Dendritic cell treated with granulocyte-macrophage colony-stimulating factor and Interleukin-4, amounts not matched to agents 40 ng/mL and 50 ng/mL, for 4 days (primary cell): ENCODE measurements around the gene ABL1.

Experiments used
- H3K27ac Mint-ChIP-seq: one replicate; pipeline ENCODE4 v1.8.0; 2022; ENCODE audit warnings: mild to moderate bottlenecking, mixed read lengths
- H3K27me3 Mint-ChIP-seq: one replicate; pipeline ENCODE4 v1.8.0; 2022; ENCODE audit warnings: mild to moderate bottlenecking, mixed read lengths
- H3K36me3 Mint-ChIP-seq: one replicate; pipeline ENCODE4 v1.8.0; 2022; ENCODE audit warnings: low read depth, mixed read lengths
- H3K4me1 Mint-ChIP-seq: one replicate; pipeline ENCODE4 v1.8.0; 2022; ENCODE audit warnings: low read depth, mixed read lengths
- H3K4me3 Mint-ChIP-seq: one replicate; pipeline ENCODE4 v1.8.0; 2022; ENCODE audit warnings: mild to moderate bottlenecking, moderate library complexity, mixed read lengths
- H3K9me3 Mint-ChIP-seq: one replicate; pipeline ENCODE4 v1.8.0; 2022; ENCODE audit warnings: mixed read lengths
- intact Hi-C: fragments of 100-400 bp; cut with micrococcal nuclease; formaldehyde crosslinking; loops from one replicate; pipeline ENCODE4 v1.15.0; 2022

ABL1 gene

GRCh38 chr9:130899051-130899748, 64.1 kb downstream of the ABL1 start:
- H3K27me3 Mint-ChIP-seq: peaks cover 6% of the 10 kb centered on the region
- no peaks in the 10 kb centered on the region for H3K36me3 Mint-ChIP-seq
- H3K27ac Mint-ChIP-seq: no peak overlapping the region
- H3K4me1 Mint-ChIP-seq: peaks cover under 1% of the 10 kb centered on the region
- intact Hi-C loops: loop anchor here (10.0 kb wide), 1 partner anchor 146 kb away; no protein-coding TSS in a partner anchor
- no peak overlapping the region for H3K4me3 Mint-ChIP-seq
- no peaks in the 10 kb centered on the region for H3K9me3 Mint-ChIP-seq

GRCh38 chr9:130900701-130901497, 65.8 kb downstream of the ABL1 start:
- Mint-ChIP-seq H3K27me3 (peaks cover 7% of the 10 kb centered on the region), H3K4me3 (no peak overlapping the region), H3K36me3 (no peaks in the 10 kb centered on the region), H3K9me3 (no peaks in the 10 kb centered on the region), H3K4me1 (peaks cover 5% of the 10 kb centered on the region), H3K27ac (no peak overlapping the region)
- intact Hi-C loops: no loop called here

GRCh38 chr9:130901498-130902203, 66.6 kb downstream of the ABL1 start:
- Mint-ChIP-seq H3K36me3 (no peaks in the 10 kb centered on the region), H3K4me1 (peaks cover 5% of the 10 kb centered on the region), H3K4me3 (no peak overlapping the region), H3K27me3 (peaks cover 7% of the 10 kb centered on the region), H3K27ac (no peak overlapping the region), H3K9me3 (no peaks in the 10 kb centered on the region)
- intact Hi-C loops: no loop called here

GRCh38 chr9:130902204-130903185, 67.4 kb downstream of the ABL1 start:
- Mint-ChIP-seq H3K9me3 (no peaks in the 10 kb centered on the region), H3K4me3 (no peak overlapping the region), H3K27ac (no peak overlapping the region), H3K36me3 (no peaks in the 10 kb centered on the region), H3K27me3 (peaks cover 12% of the 10 kb centered on the region), H3K4me1 (peaks cover 5% of the 10 kb centered on the region)
- intact Hi-C loops: no loop called here

GRCh38 chr9:130903194-130904069, 68.4 kb downstream of the ABL1 start:
- Mint-ChIP-seq H3K9me3 (no peaks in the 10 kb centered on the region), H3K27me3 (peaks cover 21% of the 10 kb centered on the region), H3K4me1 (peaks cover 5% of the 10 kb centered on the region), H3K36me3 (no peaks in the 10 kb centered on the region), H3K4me3 (no peak overlapping the region), H3K27ac (no peak overlapping the region)
- intact Hi-C loops: no loop called here

- Mint-ChIP-seq H3K36me3 (no peaks in the 10 kb centered on the region), H3K9me3 (no peaks in the 10 kb centered on the region), H3K4me3 (no peak overlapping the region), H3K27me3 (peaks cover 23% of the 10 kb centered on the region), H3K27ac (no peak overlapping the region), H3K4me1 (peaks cover 5% of the 10 kb centered on the region)
- intact Hi-C loops: no loop called here
Measured at GRCh38 chr9:130904070-130905044, 69.3 kb downstream of the ABL1 start.

- Mint-ChIP-seq H3K36me3 (no peaks in the 10 kb centered on the region), H3K4me1 (peaks cover 5% of the 10 kb centered on the region), H3K27me3 (peaks cover 20% of the 10 kb centered on the region), H3K9me3 (no peaks in the 10 kb centered on the region), H3K27ac (no peak overlapping the region), H3K4me3 (no peak overlapping the region)
- intact Hi-C loops: no loop called here
Measured at GRCh38 chr9:130905125-130905901, 70.3 kb downstream of the ABL1 start.

GRCh38 chr9:130905902-130906734, 71.1 kb downstream of the ABL1 start:
- Mint-ChIP-seq H3K27ac (no peak overlapping the region), H3K4me3 (no peak overlapping the region), H3K4me1 (peaks cover 5% of the 10 kb centered on the region), H3K9me3 (no peaks in the 10 kb centered on the region), H3K36me3 (no peaks in the 10 kb centered on the region), H3K27me3 (peaks cover 18% of the 10 kb centered on the region)
- intact Hi-C loops: no loop called here

- Mint-ChIP-seq H3K27me3 (peaks cover 18% of the 10 kb centered on the region), H3K4me1 (peaks cover 5% of the 10 kb centered on the region), H3K27ac (no peak overlapping the region), H3K4me3 (no peak overlapping the region), H3K9me3 (no peaks in the 10 kb centered on the region), H3K36me3 (no peaks in the 10 kb centered on the region)
- intact Hi-C loops: no loop called here
Measured at GRCh38 chr9:130906735-130907416, 71.8 kb downstream of the ABL1 start.

GRCh38 chr9:130908146-130908877, 73.3 kb downstream of the ABL1 start:
- peaks cover 18% of the 10 kb centered on the region for H3K27me3 Mint-ChIP-seq
- no peaks in the 10 kb centered on the region for H3K9me3 Mint-ChIP-seq
- no peak overlapping the region for H3K4me3 Mint-ChIP-seq
- no peak overlapping the region for H3K27ac Mint-ChIP-seq
- H3K36me3 Mint-ChIP-seq: no peaks in the 10 kb centered on the region
- H3K4me1 Mint-ChIP-seq: peaks cover 5% of the 10 kb centered on the region
- intact Hi-C loops: no loop called here
